GM19467 (cell line): ENCODE results near the gene DCTD.

ENCODE experiments used
- ATAC-seq: cut with Tn5 transposase; IDR thresholded peaks from one replicate; pipeline ENCODE4 v1.9.1; 2021; ENCODE audit warnings: mild to moderate bottlenecking, moderate library complexity; ENCODE audit not compliant: unreplicated experiment

DCTD gene

DNA sequence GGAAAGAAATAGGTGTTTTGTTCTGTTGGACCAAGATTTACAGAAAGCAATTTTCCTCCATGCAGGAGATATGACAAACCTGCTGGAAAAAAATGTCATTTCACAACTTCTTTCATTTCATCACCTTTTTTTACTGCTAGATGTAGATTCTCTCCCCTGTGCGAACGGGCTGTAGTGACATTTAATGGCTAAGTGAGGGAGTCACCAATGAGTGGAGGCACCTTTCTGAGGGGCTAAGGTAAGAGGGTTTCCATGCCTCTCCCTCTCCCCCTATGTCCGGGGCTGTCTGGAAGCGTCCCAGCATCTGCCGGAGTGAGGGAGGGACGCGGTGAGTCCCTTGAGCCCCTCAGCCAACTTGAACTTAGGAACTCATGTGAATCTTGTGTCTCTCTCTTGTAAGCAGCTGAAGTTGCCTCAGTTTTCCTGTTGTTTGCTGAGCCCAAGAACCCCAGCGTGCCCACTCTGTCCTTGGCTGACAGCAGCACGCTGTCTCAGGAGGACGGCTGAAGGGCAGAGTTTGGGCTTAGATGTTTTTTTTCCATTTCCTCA is 42.3 kb downstream of the DCTD start:
- no peak for ATAC-seq

DNA sequence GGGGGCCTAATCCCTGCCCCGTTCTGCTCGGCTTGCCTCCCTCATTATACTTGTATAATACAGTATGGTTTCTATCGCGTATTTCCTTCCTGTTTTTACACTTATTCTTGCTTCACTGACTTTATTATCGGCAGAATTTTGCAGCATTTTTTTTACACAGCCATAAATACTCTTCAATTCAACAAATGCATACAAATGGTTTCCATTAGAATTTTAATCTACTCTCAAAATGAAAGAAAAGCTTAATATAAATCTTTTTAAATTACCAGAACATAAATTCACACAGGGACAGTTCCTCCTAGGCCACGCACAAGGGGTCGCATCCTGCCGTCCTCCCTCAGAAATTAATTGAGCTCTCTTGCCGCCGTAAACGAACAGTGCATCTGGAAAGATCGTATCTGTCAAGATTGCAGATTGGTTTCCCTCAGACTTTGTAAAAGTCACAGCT is 42.9 kb downstream of the DCTD start:
- ATAC-seq, result no peak

DNA sequence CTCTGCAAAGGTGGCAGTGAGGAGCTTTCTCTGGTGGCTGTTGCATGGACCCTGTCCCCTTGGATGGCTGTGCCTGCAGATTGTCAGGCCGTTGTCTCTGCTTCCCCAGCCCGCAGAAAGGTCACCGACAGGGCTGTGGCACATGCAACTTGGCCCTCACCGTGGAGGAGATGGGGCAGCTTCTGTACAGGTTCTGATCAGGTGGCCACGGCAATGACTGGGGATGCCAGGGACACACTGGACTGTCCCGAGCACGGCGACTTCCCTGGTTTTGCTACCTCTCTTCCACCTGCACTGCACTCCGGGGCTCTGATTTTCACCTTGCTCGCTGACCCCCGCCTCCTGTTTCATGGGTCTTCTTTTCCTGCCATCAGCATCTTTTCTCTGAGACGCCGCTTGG is 43.5 kb downstream of the DCTD start:
- ATAC-seq, result no peak

DNA sequence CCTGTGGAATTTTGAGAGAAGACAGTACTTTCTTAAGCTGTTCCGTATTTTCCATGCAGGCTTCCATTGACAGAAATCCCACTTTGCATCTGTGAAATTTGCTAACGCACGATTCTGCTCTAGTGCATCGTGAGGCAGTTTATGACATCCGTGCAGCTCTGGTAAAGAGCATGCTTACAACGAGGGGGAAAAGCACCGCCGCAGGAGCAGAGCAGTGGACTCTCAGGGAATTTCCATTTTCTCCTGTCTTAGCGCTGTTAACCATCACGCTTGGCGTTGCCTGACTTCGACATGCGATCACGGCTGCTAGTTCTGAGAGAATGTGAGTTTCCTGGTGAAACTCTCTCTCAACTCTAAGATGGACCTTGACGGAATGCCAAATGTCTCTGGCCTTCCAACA is 43.9 kb downstream of the DCTD start:
- ATAC-seq, result no peak

DNA sequence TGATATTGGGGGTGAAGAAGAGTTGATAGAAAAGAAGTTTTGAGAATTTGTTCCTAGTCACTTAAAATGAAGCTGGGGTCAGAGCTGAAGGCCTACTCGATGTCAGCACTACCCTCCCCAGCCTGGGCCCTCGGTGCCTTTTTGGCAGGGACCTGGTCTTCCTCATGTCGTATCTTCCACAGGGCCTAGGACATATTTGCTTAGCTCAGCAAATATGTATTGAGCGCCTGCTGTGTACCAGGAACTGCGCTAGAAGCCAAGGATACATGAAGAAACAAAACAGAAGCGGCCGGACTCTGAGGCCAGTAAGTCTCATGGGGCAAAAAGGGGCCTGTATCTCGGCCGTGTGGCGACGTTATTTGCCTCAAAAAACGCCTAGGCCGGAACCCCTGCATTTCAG is 44.3 kb downstream of the DCTD start:
- ATAC-seq, result no peak

DNA sequence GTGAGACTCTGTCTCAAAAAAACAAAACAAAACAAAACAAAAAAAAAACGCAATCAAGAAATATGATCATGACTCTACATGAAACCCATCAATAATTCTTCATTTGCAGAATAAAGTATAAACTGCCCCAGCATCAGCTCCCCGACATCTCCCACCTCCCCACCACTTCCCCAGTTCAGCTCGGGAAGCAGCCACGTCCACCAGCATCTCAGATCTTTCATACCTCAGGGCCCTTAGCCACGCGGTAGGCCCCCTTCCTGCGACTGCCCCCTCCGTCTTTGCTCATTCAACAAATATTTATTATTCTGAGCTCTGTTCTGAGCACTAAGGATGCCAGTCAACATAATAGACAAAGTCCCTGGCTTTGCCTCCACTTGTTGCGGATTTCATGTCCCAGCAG is 45.6 kb downstream of the DCTD start:
- no peak for ATAC-seq

DNA sequence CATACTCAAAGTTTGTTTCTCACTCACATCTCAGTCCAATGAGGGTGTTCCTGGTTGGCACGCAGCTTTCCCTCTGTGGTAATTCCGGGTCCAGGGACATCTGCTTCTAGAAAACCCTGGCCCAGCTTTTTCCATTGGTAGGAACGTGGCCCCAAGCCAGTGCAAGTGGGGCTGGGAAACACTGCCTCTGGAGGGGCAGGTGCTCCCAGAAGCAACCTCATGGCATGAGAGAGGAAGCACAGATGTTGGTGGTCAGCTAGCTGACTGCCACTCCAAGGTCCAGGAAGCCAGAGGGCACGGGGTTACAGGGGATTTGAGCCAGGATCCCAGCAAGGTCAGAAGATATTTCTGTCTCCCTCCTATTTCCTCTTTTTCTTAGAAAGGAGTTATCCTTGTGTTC is 47.5 kb downstream of the DCTD start:
- no peak for ATAC-seq

DNA sequence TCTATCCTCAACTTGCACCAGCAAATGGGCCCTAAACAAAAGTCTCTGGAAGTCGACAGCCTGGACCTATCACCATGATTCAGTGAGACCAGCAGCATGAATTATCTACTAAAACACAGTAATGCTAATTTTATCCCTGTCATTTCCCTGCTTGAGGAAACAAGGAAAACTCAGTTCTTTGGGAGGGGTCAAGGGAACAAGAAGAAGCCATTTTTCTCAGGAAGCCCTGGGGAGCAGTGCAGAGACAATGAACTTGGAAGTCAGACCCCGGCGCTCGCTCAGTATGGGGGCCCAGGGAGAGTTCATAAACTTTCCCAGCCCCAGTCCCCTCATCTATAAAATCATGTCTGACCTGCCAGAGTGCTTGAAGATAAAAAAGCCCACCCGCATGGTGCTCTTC is 50.4 kb downstream of the DCTD start:
- no peak for ATAC-seq

DNA sequence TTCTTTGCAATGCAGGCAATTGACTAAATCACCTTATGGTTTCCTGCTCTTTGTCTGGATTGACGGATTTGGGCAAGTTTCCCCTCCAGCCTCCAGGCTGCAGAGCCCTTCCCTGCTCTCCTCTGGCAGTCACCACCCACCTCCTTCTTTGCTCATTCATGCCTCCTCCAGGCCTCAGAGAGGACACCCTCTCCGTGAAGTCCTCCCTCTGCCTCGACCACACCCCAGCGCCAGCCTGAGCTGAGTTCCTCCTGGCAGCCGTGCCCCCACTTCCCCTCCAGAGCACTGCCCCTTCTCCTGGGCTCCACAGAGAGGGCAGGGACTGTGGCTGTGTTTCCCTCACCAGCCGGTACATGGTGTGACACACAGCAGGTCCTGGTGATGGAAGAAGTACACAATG is 53.7 kb downstream of the DCTD start:
- no peak for ATAC-seq

DNA sequence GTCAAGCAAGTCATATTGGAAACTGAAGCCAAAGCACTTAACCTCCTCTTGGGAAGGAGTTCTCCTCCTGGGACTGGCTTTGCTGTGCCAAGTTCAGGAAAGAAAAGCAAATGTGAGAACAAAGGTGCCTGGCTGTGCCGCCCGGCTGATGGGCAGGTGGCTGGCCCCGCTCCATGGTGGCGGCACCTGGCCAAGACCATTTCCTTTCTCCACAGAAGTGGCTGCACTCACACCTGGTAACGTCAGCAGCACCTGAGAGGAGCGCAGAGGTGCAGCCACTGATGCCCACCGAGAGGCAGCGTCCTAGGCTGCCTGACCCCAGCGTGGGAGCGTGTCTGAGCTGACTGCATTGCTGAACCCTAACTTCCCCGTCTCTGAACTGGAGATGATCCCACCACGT is 54.3 kb downstream of the DCTD start:
- no peak for ATAC-seq

DNA sequence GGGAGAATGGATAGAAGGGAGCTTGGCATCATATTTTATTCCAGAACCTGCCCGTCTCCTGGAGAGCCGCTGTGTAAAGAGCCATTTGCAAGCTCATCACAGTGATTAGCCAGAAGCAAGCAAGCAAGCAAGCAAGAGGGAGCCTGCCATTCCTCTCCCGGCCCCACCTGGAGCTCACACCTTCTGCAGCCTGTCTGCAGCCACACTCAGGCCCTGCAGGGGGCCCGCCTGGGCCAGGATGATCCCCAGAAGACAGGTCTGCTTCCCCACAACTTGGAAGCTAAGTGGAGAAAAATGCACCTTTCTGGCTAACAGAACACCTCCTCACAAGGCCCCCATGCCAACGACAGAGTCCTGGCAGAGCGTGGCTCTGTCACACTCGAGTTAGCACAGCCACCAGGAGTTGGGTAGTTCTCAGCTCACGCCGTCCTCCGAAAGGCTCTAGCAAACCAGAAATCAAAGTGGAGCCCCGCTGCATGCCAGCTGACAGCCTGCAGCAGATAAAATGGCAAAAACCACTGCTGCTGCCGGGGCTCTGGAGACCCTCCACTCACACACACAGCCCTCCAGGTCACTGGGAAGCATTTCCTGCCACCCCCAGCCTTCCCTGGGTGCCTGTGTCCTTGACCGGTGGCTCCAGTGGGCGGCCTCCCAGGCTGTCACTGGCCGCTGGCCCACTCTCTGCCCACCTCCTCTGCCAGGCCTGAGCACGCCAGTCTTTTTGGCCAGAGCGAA is 54.9 kb downstream of the DCTD start:
- no peak for ATAC-seq

DNA sequence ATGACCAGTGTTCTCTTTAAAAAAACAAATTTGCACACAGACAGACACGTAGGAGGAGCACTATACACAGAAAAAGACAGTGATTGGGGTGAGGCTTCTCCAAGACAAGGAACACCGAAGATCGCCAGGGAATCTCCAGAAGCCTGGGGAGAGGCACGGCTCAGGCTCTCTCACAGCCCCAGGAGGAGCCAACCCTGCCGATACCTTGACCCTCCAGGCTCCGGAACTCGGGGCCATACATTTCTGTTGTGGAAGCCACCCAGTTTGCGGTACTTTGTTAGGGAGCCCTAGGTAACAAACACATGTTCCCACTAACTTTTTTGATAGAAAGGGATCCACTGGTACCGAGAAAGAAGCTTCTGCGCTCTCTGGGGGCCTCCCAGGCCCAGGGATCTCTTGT is 55.8 kb downstream of the DCTD start:
- no peak for ATAC-seq

DNA sequence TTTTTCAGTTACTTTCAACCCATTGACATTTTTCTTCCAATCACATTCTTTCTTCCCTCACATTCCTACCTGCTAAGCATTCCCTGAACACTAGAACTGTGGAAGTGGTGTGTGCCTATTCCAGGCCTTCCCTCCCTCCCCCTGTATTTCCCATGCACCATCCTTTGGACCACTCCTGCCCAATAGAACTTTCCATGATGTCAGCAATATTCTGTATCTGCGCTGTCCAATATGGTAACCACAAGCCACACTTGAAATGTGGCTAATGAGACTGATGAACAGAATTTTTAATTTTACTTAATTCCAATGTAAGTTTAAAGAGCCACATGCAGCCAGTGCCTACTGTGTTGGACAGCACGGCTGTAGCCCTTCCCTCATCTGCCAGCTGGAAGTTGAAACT is 57.5 kb downstream of the DCTD start:
- ATAC-seq, result no peak

DNA sequence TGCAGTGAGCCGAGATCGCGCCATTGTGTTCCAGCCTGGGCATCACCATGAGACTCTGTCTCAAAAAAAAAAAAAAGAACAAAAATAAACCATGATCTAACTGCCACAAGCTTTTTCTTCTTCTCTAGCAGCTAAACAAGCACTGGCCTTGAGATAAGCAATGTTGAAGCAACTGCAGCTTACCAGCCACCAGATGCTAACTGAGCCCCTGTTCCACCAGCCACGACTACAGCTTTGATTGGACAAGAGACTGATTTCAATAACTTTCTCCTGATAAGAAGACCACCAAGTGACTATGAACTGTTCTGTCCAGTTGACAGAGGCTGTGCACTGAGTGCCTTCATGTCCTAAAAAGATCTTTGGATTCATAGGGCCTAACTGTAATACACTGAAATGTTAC is 58.5 kb downstream of the DCTD start:
- no peak for ATAC-seq

DNA sequence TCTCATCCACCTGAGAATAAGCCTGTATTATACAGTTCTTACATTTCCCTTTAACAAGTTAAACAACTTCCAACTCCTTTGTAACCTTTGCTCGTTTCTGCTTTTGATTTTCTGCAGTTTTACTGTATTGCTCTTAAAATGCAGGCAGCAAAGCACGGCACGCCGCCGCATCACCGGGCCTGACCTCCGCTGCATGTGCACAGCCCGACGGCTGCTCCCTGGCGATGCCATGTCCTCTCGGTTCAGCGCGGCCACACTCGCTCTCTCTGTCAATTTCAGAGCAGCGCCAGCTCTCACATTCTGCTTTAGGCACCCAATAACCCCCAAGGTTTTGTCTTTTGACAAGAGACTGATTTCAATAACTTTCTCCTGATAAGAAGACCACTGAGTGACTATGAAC is 60.3 kb downstream of the DCTD start:
- ATAC-seq, result no peak

DNA sequence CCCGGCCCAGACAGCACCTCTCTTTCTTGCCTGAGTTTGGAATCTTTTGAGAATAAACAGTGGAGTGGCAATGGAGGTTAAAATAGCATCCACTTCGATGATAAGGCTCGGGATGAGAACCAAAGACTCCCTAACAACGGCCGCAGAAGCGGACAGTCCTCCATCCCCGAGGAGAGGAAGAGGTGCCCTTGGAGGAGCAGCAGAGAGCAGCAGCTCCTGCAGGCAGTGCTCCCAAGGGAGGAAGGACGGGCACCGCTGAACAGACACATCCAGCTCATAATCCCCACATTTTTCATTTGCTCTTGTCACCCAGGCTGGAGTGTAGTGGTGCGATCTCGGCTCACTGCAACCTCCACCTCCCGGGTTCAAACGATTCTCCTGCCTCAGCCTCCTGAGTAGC is 61.3 kb downstream of the DCTD start:
- ATAC-seq, result no peak

DNA sequence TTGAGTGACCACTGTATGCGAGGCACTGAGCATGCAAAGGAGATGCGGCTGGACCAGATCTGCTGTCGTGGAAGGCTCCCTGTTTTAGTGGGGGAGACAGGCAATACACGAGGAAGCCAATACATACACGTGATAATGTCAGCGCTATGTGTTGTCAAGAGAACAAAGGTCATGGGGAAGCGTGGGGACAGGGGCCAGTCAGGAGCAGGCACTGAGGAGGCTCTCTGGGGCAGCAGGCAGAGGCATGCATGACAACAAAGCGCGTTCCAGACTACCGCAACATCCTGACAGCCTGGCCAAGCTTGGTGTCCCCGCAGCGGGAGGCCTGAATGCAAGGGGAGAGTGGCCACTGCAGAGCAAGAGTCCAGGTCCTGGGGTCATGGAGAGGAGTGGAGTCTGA is 61.9 kb downstream of the DCTD start:
- ATAC-seq, result no peak

DNA sequence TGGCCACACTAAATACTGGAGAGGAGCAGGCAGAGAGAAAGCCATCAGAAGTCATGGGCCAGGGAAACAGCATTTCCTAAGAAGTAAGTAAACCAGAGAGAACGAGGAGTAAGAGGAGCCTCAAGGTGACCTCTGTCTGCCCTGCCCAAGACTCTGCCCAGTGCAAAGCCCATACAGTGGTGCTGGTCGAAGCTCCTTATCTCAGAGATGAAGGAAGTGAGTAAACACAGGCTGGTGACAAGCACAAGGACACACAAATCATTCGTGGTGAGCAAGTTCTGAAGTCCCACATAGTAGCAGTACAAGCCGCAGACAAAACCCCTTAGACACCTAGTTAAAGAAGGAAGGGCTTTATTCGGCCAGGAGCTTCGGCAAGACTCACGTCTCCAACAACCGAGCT is 62.7 kb downstream of the DCTD start:
- no peak for ATAC-seq

DNA sequence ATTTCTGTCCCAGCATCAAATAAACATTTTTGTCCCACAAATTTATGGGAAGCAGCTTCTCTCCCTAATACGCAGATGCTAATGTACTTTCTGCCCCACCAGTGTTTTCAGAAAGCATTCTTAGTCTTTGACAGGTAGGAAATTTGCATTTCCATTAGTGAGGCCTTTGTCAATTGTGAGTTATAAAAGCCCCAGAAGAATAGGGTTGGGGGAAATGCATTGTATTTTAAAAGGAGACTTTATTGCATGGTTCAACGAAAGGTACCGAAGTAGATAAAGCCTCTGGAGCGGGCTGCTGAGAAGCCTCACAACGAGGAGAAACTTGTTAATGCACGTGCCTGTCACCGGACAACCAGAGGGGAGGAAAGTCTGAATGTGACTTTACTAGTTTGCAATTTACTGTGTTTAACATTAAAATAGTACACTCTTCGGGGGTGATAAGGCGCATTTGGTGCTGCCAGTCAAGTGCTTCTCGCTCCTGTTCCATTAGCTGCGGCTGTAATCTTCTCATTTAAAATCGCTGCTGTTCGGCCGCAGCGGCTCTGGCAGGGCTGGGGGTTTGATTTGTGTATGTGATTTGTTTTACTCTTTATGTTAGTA is 63.4 kb downstream of the DCTD start:
- no peak for ATAC-seq

DNA sequence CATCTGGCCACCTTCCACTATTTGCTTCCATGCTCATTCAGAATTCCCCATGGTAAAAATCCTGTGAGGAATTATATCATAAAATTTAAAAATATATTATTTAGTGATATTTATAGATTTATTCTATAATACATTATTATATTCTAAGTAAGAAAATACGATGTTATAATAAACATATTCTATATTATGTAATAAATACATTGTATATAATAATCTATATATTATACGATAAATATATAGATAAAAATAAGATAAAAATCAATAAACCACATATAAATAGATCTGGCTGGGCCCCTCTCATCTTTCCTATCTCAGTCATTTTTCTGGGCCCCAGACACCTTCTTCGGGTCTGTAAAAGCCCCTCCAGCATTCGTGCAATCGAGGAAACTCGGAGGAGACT is 68.5 kb downstream of the DCTD start:
- no peak for ATAC-seq

DNA sequence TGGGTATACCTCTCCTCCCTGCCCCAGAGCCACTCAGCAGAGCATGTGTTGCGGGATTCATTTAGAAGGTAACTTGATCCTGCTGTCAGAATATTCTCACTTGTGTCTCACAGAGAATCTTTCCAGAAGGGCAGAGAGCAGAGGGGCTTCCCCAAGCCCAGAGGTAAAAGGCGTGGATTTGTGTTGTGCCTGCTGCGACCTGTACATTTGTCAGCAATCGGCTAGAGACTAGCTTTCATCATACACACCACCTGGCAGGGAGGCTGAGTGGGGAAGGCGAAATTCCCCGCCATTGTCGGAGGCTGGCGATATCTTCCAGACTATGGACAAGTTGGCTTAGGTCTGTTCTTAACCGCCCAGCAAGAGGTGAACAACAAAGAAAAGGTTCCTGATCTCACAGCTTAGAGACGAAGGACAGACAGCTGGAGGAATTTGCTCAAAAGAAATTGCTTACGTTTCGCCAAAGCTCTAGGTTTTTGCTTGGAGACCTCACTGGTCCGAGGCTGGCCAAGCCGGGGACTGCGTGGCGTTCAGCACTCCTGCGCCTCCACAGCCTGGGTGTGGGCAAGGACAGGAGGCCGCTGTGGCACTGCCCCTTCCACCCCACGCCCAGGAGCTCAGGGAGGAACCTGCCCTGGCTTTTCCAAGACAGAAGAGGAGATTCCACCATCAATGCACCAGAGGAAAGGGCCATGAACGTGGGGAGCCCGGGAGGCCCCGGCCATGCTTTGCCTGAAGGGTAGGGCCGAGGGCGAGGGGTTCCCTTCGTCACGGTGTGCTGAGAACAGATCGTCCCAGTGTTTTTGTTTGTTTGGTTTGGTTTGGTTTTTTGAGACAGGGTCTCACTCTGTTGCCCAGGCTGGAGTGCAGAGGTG is 69.4 kb downstream of the DCTD start:
- ATAC-seq, result no peak

DNA sequence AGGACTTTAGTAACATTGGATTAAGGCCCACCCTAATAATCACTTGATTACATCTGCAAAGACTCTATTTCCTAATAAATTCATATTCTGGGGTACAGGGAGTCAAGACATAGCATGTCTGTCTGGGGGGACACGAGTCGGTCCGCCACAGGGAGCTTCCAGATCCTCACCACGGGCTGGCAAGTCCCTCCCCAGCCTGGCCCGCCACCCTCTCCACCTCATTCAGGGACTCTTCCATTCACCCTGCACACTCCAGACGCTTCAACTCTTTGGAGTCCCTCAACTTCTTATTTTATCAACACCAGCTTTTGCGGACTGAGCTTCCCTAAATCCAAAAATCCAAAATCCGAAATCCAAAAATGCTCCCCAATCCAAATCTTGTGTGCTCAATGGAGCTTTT is 71.2 kb downstream of the DCTD start:
- ATAC-seq, result no peak
